Natural killer cell (primary cell): ENCODE data around the gene UQCC2. TPM values are rescaled to one million over a fixed set of nuclear protein-coding genes. Genes with fewer than 3 reads are reported as not detected.

ENCODE experiments used
- ATAC-seq, 3 donors: fragments of 150-1000 bp in 2 of 3; fragments of 200-7000 bp in 1 of 3; cut with Tn5 transposase; 1 replicate in 1 of 3; 2 replicates in 2 of 3; pipeline ENCODE4 v1.10.0; 2021; ENCODE audit warnings: mild to moderate bottlenecking in 2 of 3, moderate library complexity in 2 of 3
- DNase-seq, 2 donors: peaks; one replicate each; pipeline versions ENCODE4 v3.0.0 to v3.0.0-alpha.2; 2013 to 2021; ENCODE audit warnings: mixed read lengths in 1 of 2
- H3K27ac ChIP-seq: one replicate; pipeline ENCODE4 v1.5.1; 2013; ENCODE audit warnings: mild to moderate bottlenecking, low read length
- H3K27me3 ChIP-seq: one replicate; pipeline ENCODE4 v1.6.1; 2013; ENCODE audit warnings: low read length; ENCODE audit not compliant: control insufficient read depth, insufficient read depth
- H3K36me3 ChIP-seq: one replicate; pipeline ENCODE4 v1.6.1; 2013; ENCODE audit warnings: low read length; ENCODE audit not compliant: control insufficient read depth, insufficient read depth
- H3K4me1 ChIP-seq: one replicate; pipeline ENCODE4 v1.6.1; 2013; ENCODE audit warnings: low read length; ENCODE audit not compliant: control insufficient read depth, insufficient read depth
- H3K4me3 ChIP-seq: one replicate; pipeline ENCODE4 v1.5.1; 2013; ENCODE audit warnings: low read length
- H3K9me3 ChIP-seq: one replicate; pipeline ENCODE4 v1.6.1; 2013; ENCODE audit warnings: low read length; ENCODE audit not compliant: control insufficient read depth, insufficient read depth
- H3K27ac Mint-ChIP-seq, 2 donors: one replicate each; pipeline ENCODE4 v1.8.0; 2022; ENCODE audit warnings: mild to moderate bottlenecking in 2 of 2, mixed read lengths in 2 of 2, moderate library complexity in 1 of 2
- H3K27me3 Mint-ChIP-seq, 2 donors: one replicate each; pipeline ENCODE4 v1.8.0; 2022; ENCODE audit warnings: low read depth in 2 of 2, mixed read lengths in 2 of 2
- H3K36me3 Mint-ChIP-seq: one replicate; pipeline ENCODE4 v1.8.0; 2022; ENCODE audit warnings: mixed read lengths
- H3K4me1 Mint-ChIP-seq, 2 donors: one replicate each; pipeline ENCODE4 v1.8.0; 2022; ENCODE audit warnings: mixed read lengths in 2 of 2
- H3K4me3 Mint-ChIP-seq: one replicate; pipeline ENCODE4 v1.8.0; 2022; ENCODE audit warnings: mild to moderate bottlenecking, moderate library complexity, mixed read lengths
- H3K9me3 Mint-ChIP-seq, 2 donors: one replicate each; pipeline ENCODE4 v1.8.0; 2022; ENCODE audit warnings: mixed read lengths in 2 of 2
- WGBS: methylation state at CpG from one replicate; pipeline ENCODE4 v1.1.7; 2013; ENCODE audit warnings: missing lambda C conversion rate; ENCODE audit not compliant: insufficient coverage; 5-methylcytosine and 5-hydroxymethylcytosine counted together
- intact Hi-C: fragments of 100-400 bp; cut with micrococcal nuclease; formaldehyde crosslinking; loops from one replicate; pipeline ENCODE4 v1.14.2; 2022
- total RNA-seq, 4 donors: library from RNA; stranded (reverse); fragments of 120-200 nt in 1 of 4; gene quantifications; one replicate each; pipeline versions ENCODE4 v1.2.3 to v1.2.4, GENCODE V29; 2013 to 2022
- TF ChIP-seq, protein P1 (sequence below): fragments of 200-600 bp; IDR thresholded peaks from one replicate; pipeline ENCODE4 v1.8.0; 2022; ENCODE audit warnings: antibody characterized with exemption

UQCC2 gene
- total RNA-seq, 3 donors from 2014 or later (not counting 1 experiment from before 2014, with no cell fraction given), result 15.8 to 19.6 (median 16.5) TPM

DNA sequence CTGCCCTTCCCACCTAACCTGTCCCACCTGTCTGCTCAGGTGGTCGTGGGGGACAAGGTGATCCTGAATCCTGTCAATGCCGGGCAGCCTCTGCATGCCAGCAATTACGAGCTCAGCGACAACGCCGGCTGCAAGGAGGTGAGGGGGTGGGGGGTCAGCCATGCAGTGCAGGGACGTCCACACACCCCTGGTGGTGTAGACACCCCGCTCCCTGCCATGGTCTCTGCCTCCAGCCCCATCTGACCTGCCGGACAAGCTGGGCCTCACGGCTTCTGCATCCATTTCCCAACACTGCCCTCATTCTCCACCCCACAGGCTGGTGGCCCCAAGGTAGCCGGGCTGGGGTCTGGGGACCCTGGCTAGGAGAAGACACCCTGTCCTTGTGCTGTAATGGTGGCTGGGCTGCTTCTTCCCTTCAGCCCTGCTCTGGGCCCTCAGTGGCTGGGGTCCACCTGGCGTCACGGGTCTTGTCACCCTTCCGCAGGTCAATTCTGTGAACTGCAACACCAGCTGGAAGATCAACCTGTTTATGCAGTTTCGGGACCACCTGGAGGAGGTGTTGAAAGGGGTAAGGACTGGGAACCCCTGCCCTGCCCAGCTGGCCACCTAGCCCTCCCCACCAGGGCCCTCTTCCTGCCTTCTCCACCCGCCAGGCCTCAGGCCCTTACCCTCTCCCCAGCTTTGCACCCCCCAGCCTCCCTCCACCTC, 52.4 kb downstream of the UQCC2 start:
- H3K36me3 ChIP-seq, result peaks cover 41% of the 10 kb centered on the region
- DNase-seq, result no peak
- intact Hi-C loops, result no loop called here
- H3K27me3 Mint-ChIP-seq, result no peaks in the 10 kb centered on the region
- no peak overlapping the region for H3K27ac ChIP-seq
- H3K27ac Mint-ChIP-seq, result no peak overlapping the region
- TF ChIP-seq, protein P1, sequence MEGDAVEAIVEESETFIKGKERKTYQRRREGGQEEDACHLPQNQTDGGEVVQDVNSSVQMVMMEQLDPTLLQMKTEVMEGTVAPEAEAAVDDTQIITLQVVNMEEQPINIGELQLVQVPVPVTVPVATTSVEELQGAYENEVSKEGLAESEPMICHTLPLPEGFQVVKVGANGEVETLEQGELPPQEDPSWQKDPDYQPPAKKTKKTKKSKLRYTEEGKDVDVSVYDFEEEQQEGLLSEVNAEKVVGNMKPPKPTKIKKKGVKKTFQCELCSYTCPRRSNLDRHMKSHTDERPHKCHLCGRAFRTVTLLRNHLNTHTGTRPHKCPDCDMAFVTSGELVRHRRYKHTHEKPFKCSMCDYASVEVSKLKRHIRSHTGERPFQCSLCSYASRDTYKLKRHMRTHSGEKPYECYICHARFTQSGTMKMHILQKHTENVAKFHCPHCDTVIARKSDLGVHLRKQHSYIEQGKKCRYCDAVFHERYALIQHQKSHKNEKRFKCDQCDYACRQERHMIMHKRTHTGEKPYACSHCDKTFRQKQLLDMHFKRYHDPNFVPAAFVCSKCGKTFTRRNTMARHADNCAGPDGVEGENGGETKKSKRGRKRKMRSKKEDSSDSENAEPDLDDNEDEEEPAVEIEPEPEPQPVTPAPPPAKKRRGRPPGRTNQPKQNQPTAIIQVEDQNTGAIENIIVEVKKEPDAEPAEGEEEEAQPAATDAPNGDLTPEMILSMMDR, result no peak
- no peaks in the 10 kb centered on the region for H3K27me3 ChIP-seq
- H3K4me3 ChIP-seq, result no peak overlapping the region
- no peaks in the 10 kb centered on the region for H3K9me3 ChIP-seq
- H3K4me1 ChIP-seq, result peaks cover 10% of the 10 kb centered on the region
- H3K4me3 Mint-ChIP-seq, result no peak overlapping the region
- no peak for ATAC-seq
- 97% methylated on average over 16 of the region's 16 CpGs for WGBS
- peaks cover 0 to 4% of the 10 kb centered on the region in 2 donors for H3K4me1 Mint-ChIP-seq
- no peaks in the 10 kb centered on the region for H3K36me3 Mint-ChIP-seq
- H3K9me3 Mint-ChIP-seq, result no peaks in the 10 kb centered on the region

DNA sequence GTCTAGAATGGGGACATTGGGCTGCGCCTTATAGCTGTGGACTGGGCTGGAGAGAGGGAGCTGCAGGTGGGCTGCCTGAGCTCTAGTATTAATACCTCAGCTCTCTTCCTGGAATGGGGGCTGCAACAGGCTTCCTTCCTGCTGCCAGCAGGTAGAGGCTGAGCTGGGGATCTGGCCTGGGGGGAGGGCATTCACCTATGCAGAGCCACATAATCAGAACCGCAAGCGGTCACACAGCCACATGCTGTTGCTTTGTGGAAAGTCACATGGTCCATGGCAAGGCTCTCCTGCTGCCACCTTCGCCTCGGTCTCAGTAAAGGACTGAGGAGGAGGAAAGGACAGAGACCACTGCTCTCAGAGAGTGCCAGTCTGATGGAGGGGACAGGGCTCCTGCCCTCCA, 54.7 kb downstream of the UQCC2 start:
- TF ChIP-seq, protein P1, result no peak
- H3K27me3 Mint-ChIP-seq, result no peaks in the 10 kb centered on the region
- H3K9me3 ChIP-seq, result no peaks in the 10 kb centered on the region
- no peak overlapping the region for H3K27ac ChIP-seq
- ATAC-seq, result no peak
- no peak overlapping the region for H3K27ac Mint-ChIP-seq
- H3K4me1 Mint-ChIP-seq, result peaks cover 0 to 14% of the 10 kb centered on the region in 2 donors
- no peak overlapping the region for H3K4me3 Mint-ChIP-seq
- 87% methylated on average over 5 of the region's 5 CpGs for WGBS
- H3K4me1 ChIP-seq, result peaks cover 10% of the 10 kb centered on the region
- H3K27me3 ChIP-seq, result no peaks in the 10 kb centered on the region
- H3K36me3 Mint-ChIP-seq, result no peaks in the 10 kb centered on the region
- DNase-seq, result no peak
- H3K36me3 ChIP-seq, result peaks cover 42% of the 10 kb centered on the region
- intact Hi-C loops, result no loop called here
- H3K4me3 ChIP-seq, result no peak overlapping the region
- no peaks in the 10 kb centered on the region for H3K9me3 Mint-ChIP-seq

DNA sequence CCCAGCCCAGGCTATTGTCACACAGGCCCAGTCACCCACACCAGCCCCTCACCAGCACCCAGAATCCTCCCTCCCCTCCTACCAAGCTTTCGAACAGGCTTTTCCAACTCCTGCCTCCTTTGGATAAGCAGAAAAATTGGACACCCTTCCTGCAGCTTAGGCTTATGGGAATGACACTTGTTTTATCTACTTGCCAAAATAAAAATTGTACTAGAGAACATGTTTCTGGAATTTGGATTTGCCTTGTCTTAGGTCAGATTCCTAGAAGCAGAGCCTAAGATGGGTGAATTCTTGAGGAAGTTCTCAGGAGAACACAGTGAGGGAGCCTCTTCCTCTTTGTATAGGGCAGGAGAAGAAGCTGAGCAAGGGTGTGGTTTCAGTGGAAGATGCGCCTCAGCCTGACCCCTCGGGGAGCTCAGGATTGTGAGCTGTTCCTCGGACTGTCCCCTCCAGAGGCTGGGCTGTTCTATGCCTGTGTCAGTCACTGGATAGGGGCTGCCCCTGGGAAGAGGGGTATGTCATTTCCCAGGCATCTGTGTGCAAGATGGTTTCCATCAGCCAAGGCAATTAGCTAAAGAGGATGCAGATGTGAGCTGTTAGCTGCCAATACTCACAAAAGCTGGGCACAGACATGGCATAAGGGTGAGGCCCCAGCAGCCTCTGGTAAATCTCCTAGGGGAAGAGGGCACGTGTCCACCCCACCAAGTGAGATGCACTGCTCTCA, 56.5 kb downstream of the UQCC2 start:
- no peaks in the 10 kb centered on the region for H3K27me3 Mint-ChIP-seq
- 75% methylated on average over 5 of the region's 5 CpGs for WGBS
- Histone ChIP-seq H3K9me3 (no peaks in the 10 kb centered on the region), H3K4me3 (no peak overlapping the region), H3K36me3 (peaks cover 46% of the 10 kb centered on the region), H3K27me3 (no peaks in the 10 kb centered on the region), H3K4me1 (peaks cover 10% of the 10 kb centered on the region), H3K27ac (no peak overlapping the region)
- TF ChIP-seq, protein P1, result no peak
- H3K4me1 Mint-ChIP-seq, result peaks cover 0 to 17% of the 10 kb centered on the region in 2 donors
- no peak overlapping the region for H3K27ac Mint-ChIP-seq
- no peaks in the 10 kb centered on the region for H3K36me3 Mint-ChIP-seq
- no peaks in the 10 kb centered on the region for H3K9me3 Mint-ChIP-seq
- no peak overlapping the region for H3K4me3 Mint-ChIP-seq
- intact Hi-C loops, result no loop called here
- no peak for DNase-seq
- no peak for ATAC-seq
